ENCODE data around the gene UGT1A6.

- TF ChIP-seq CTCF (IDR thresholded peaks at IDR 0.05; ENCODE audit: low read length) (no peak), EZH2 (IDR thresholded peaks at IDR 0.05; ENCODE audit: borderline replicate concordance, low read length) (no peak)
Observed at GRCh38 chr2:233728723-233729301, 36.1 kb downstream of the UGT1A6 start, which contains the start of gene UGT1A3.
